GM18861 (cell line): ENCODE measurements around the gene NINL.

Experiments used
- ATAC-seq: cut with Tn5 transposase; IDR thresholded peaks from one replicate; pipeline ENCODE4 v1.9.1; 2021; ENCODE audit not compliant: unreplicated experiment

The NINL gene

GRCh38 chr20:25468126-25469075, 116.9 kb downstream of the NINL start:
- ATAC-seq, result no peak

GRCh38 chr20:25467441-25467840, 117.9 kb downstream of the NINL start:
- no peak for ATAC-seq

GRCh38 chr20:25466846-25467245, 118.5 kb downstream of the NINL start:
- ATAC-seq, result no peak

GRCh38 chr20:25465243-25466135, 119.8 kb downstream of the NINL start:
- ATAC-seq, result no peak

- no peak for ATAC-seq
Measured at GRCh38 chr20:25464501-25465242, 120.7 kb downstream of the NINL start.

GRCh38 chr20:25461786-25462545, 123.4 kb downstream of the NINL start:
- no peak for ATAC-seq

GRCh38 chr20:25461281-25461650, 124.1 kb downstream of the NINL start:
- no peak for ATAC-seq

- no peak for ATAC-seq
Measured at GRCh38 chr20:25460566-25461280, 124.6 kb downstream of the NINL start.

- no peak for ATAC-seq
Measured at GRCh38 chr20:25459916-25460535, 125.3 kb downstream of the NINL start.

GRCh38 chr20:25459111-25459830, 126.1 kb downstream of the NINL start:
- no peak for ATAC-seq

- no peak for ATAC-seq
Measured at GRCh38 chr20:25457886-25458680, 127.2 kb downstream of the NINL start.

GRCh38 chr20:25454153-25454900, 131.0 kb downstream of the NINL start:
- no peak for ATAC-seq

GRCh38 chr20:25453035-25453810, 132.1 kb downstream of the NINL start:
- no peak for ATAC-seq

- ATAC-seq, result no peak
Measured at GRCh38 chr20:25452333-25452732, 133.0 kb downstream of the NINL start.

GRCh38 chr20:25447671-25448070, 137.7 kb downstream of the NINL start:
- no peak for ATAC-seq

GRCh38 chr20:25444556-25444955, 140.8 kb downstream of the NINL start:
- no peak for ATAC-seq
